ENCODE data around the gene ZDHHC1. TPM values are rescaled to one million over a fixed set of nuclear protein-coding genes. Genes with fewer than 3 reads are reported as not detected.

The ZDHHC1 gene
- total and polyA plus RNA-seq, 2 of the 13 experiments (the other 11 are each of a cell fraction or from before 2014, with no cell fraction given) = 0.51 to 1.1 TPM

GRCh38 chr16:67429053-67429798 is 12.9 kb upstream of the ZDHHC1 start (continued):
- peak; percentile 97 for TF ChIP-seq ZNF646 (CRISPR knock-in tag; IDR thresholded peaks at IDR 0.05)
- TF ChIP-seq STAG1 (CRISPR knock-in tag; IDR thresholded peaks at IDR 0.05) = no peak
- peak; percentile 8; the same call in 1 of the 2 replicates for TF ChIP-seq ZFP41 (CRISPR knock-in tag; IDR thresholded peaks at IDR 0.05; ENCODE audit: borderline replicate concordance)
- TF ChIP-seq ZNF121 (CRISPR knock-in tag; IDR thresholded peaks at IDR 0.05) = no peak
- TF ChIP-seq ZNF772 (CRISPR knock-in tag; IDR thresholded peaks at IDR 0.05) = no peak
- no peak for TF ChIP-seq ZNF572 (CRISPR knock-in tag; IDR thresholded peaks at IDR 0.05)
- TF ChIP-seq U2AF1 (optimal IDR thresholded peaks at IDR 0.05; ENCODE audit: low read depth, low read length) = no peak
- TF ChIP-seq SP5 (CRISPR knock-in tag; IDR thresholded peaks at IDR 0.05; ENCODE audit: borderline replicate concordance, low read depth) = peak; percentile 31; the same call in 1 of the 2 replicates
- peak; percentile 54; the same call in 1 of the 2 replicates for TF ChIP-seq ZNF792 (CRISPR knock-in tag; IDR thresholded peaks at IDR 0.05)
- no peak for TF ChIP-seq RBFOX2 (IDR thresholded peaks at IDR 0.05; ENCODE audit: low read depth, low read length)
- no peak for TF ChIP-seq ZZZ3 (CRISPR knock-in tag; IDR thresholded peaks at IDR 0.05; ENCODE audit: borderline replicate concordance)
- TF ChIP-seq ZNF563 (CRISPR knock-in tag; IDR thresholded peaks at IDR 0.05) = no peak
- no peak for TF ChIP-seq NFE2L1 (CRISPR knock-in tag; IDR thresholded peaks at IDR 0.05; ENCODE audit: borderline replicate concordance)
- TF ChIP-seq MAZ (IDR thresholded peaks at IDR 0.05; ENCODE audit: borderline replicate concordance, low read depth, low read length) = no peak
- 0 out of 2 replicates have a peak, but pooled peaks have one; percentile 17 for TF ChIP-seq MAZ (CRISPR knock-in tag; IDR thresholded peaks at IDR 0.05; ENCODE audit: low read depth)
- TF ChIP-seq ZNF350 (CRISPR knock-in tag; IDR thresholded peaks at IDR 0.05; ENCODE audit: borderline replicate concordance, low read depth) = no peak
- TF ChIP-seq SOX6 (IDR thresholded peaks at IDR 0.05) = no peak
- TF ChIP-seq SOX6 (CRISPR knock-in tag; IDR thresholded peaks at IDR 0.05) = 0 out of 2 replicates have a peak, but pooled peaks have one; percentile 43
- TF ChIP-seq HHEX (CRISPR knock-in tag; IDR thresholded peaks at IDR 0.05) = no peak
- TF ChIP-seq CEBPB (IDR thresholded peaks at IDR 0.05; ENCODE audit: borderline replicate concordance, low read depth, low read length) = peak; percentile 54; the same call in 1 of the 2 replicates
- no peak for TF ChIP-seq TERF1 (CRISPR knock-in tag; IDR thresholded peaks at IDR 0.05)
- peak; percentile 62; the same call in 1 of the 2 replicates for TF ChIP-seq THRA (CRISPR knock-in tag; IDR thresholded peaks at IDR 0.05; ENCODE audit: borderline replicate concordance)

Measured in HepG2 (cell line).